H1 (cell line): Measurements from ENCODE around the gene UGT1A10. TPM values are rescaled to one million over a fixed set of nuclear protein-coding genes. Genes with fewer than 3 reads are reported as not detected.

Source experiments
- CTCF ChIA-PET: fragments of 300-600 bp; sonication (Branson Sonifier 250); formaldehyde crosslinking; loops from one replicate; lab custom pipeline; 2021; ENCODE audit not compliant: partially characterized antibody; lab: Charles Lee
- POLR2A ChIA-PET: fragments of 300-600 bp; sonication (Branson Sonifier 250); formaldehyde crosslinking; loops from one replicate; lab custom pipeline; 2021; ENCODE audit warnings: inconsistent platforms; ENCODE audit not compliant: partially characterized antibody; lab: Charles Lee
- DNase-seq, 2 experiments: peaks; one replicate each; pipeline versions ENCODE4 v3.0.0 to v3.0.0-alpha.2; 2010 to 2022; ENCODE audit warnings: low spot score in 2 of 2, low read depth in 1 of 2, mixed read lengths in 1 of 2
- FAIRE-seq: peaks from 2 replicates; lab custom pipeline; 2011; peaks lifted over from hg19 to GRCh38; lab: Jason Lieb, UNC
- H2AFZ ChIP-seq: 2 replicates; pipeline ENCODE4 v1.8.1; 2012; ENCODE audit warnings: low read length, inconsistent platforms
- H2AK5ac ChIP-seq: 2 replicates; pipeline ENCODE4 v1.6.1; 2013; ENCODE audit warnings: low read depth, low read length
- H2BK120ac ChIP-seq: replicated peaks from 2 replicates; pipeline ENCODE3; 2013; ENCODE audit warnings: low read depth, low read length, inconsistent platforms
- H2BK12ac ChIP-seq: 2 replicates; pipeline ENCODE4 v1.6.1; 2013; ENCODE audit warnings: low read depth, low read length
- H2BK15ac ChIP-seq: 2 replicates; pipeline ENCODE4 v1.6.1; 2013; ENCODE audit warnings: low read length
- H2BK20ac ChIP-seq: 2 replicates; pipeline ENCODE4 v1.6.1; 2013; ENCODE audit warnings: low read length
- H2BK5ac ChIP-seq: 2 replicates; pipeline ENCODE4 v1.6.1; 2013; ENCODE audit warnings: low read depth, low read length
- H3K14ac ChIP-seq: 2 replicates; pipeline ENCODE4 v1.6.1; 2013; ENCODE audit warnings: inconsistent platforms; ENCODE audit not compliant: insufficient read length
- H3K18ac ChIP-seq: 2 replicates; pipeline ENCODE4 v1.6.1; 2013; ENCODE audit warnings: low read length; ENCODE audit errors: extremely low read depth
- H3K23ac ChIP-seq: 2 replicates; pipeline ENCODE4 v1.6.1; 2013; ENCODE audit warnings: inconsistent platforms; ENCODE audit not compliant: insufficient read length
- H3K23me2 ChIP-seq: 2 replicates; pipeline ENCODE4 v1.6.1; 2013; ENCODE audit warnings: low read depth, low read length
- H3K27ac ChIP-seq: 2 replicates; pipeline ENCODE4 v1.6.1; 2011; ENCODE audit warnings: low read depth, low read length, inconsistent platforms
- H3K27me3 ChIP-seq, 4 experiments: replicated peaks in 1 of 4; 1 replicate in 1 of 4; 2 replicates in 3 of 4; pipeline versions ENCODE4 v1.6.1 to v1.8.1; 2011 to 2013; ENCODE audit warnings: low read length in 3 of 4, mild to moderate bottlenecking in 3 of 4, inconsistent platforms in 2 of 4, mixed read lengths in 2 of 4, moderate library complexity in 1 of 4; ENCODE audit not compliant: control insufficient read depth in 3 of 4, insufficient read depth in 3 of 4; ENCODE audit errors: extremely low read depth in 1 of 4
- H3K36me3 ChIP-seq, 4 experiments: 2 replicates each; pipeline versions ENCODE4 v1.6.1 to v1.8.1; 2011 to 2013; ENCODE audit warnings: mild to moderate bottlenecking in 4 of 4, low read length in 3 of 4, moderate library complexity in 2 of 4, control low read depth in 1 of 4, inconsistent platforms in 1 of 4; ENCODE audit not compliant: insufficient read depth in 4 of 4, control insufficient read depth in 2 of 4
- H3K4ac ChIP-seq: replicated peaks from 2 replicates; pipeline ENCODE3; 2013; ENCODE audit warnings: low read length, low read depth, mixed read lengths, inconsistent platforms; ENCODE audit not compliant: insufficient read length
- H3K4me1 ChIP-seq, 4 experiments: replicated peaks in 1 of 4; 1 replicate in 1 of 4; 2 replicates in 3 of 4; pipeline versions ENCODE4 v1.6.1 to v1.8.1; 2011 to 2013; ENCODE audit warnings: low read length in 3 of 4, inconsistent platforms in 2 of 4, mixed read lengths in 1 of 4; ENCODE audit not compliant: insufficient read depth in 4 of 4, control insufficient read depth in 3 of 4
- H3K4me2 ChIP-seq, 2 experiments: 2 replicates each; pipeline versions ENCODE4 v1.6.1 to v1.8.1; 2011 to 2013; ENCODE audit warnings: low read depth in 2 of 2, low read length in 2 of 2, control low read depth in 1 of 2, inconsistent platforms in 1 of 2, mild to moderate bottlenecking in 1 of 2; ENCODE audit not compliant: insufficient read depth in 1 of 2
- H3K4me3 ChIP-seq, 4 experiments: fragments of 200-600, 300-600 bp in 1 of 4; sonication (generic), shearing (Covaris generic), sonication (Bioruptor Twin) in 1 of 4; 2 replicates each; pipeline versions ENCODE4 v1.5.1 to v1.8.1; 2011 to 2016; ENCODE audit warnings: low read length in 4 of 4, low read depth in 3 of 4, control low read depth in 2 of 4, inconsistent platforms in 2 of 4, mild to moderate bottlenecking in 2 of 4, mixed read lengths in 1 of 4, moderate library complexity in 1 of 4; ENCODE audit not compliant: insufficient read depth in 2 of 4; ENCODE audit errors: extremely low read depth in 1 of 4
- H3K56ac ChIP-seq: replicated peaks from 2 replicates; pipeline ENCODE3; 2013; ENCODE audit warnings: low read depth, mild to moderate bottlenecking, mixed read lengths, low read length, inconsistent platforms; ENCODE audit not compliant: insufficient read length
- H3K79me1 ChIP-seq: 2 replicates; pipeline ENCODE4 v1.6.1; 2013; ENCODE audit warnings: low read depth, low read length, control low read depth
- H3K79me2 ChIP-seq, 2 experiments: 2 replicates each; pipeline versions ENCODE4 v1.6.1 to v1.8.1; 2012 to 2013; ENCODE audit warnings: low read length in 2 of 2, mild to moderate bottlenecking in 2 of 2, inconsistent platforms in 1 of 2; ENCODE audit not compliant: insufficient read depth in 2 of 2, control insufficient read depth in 1 of 2
- H3K9ac ChIP-seq, 4 experiments: replicated peaks in 1 of 4; 1 replicate in 1 of 4; 2 replicates in 3 of 4; pipeline versions ENCODE4 v1.6.1 to v1.8.1; 2011 to 2013; ENCODE audit warnings: low read depth in 3 of 4, low read length in 3 of 4, control low read depth in 2 of 4, mild to moderate bottlenecking in 2 of 4, moderate library complexity in 2 of 4, inconsistent platforms in 1 of 4; ENCODE audit errors: extremely low read depth in 1 of 4
- H3K9me3 ChIP-seq, 2 experiments: 2 replicates each; pipeline versions ENCODE4 v1.6.1 to v1.8.1; 2012 to 2013; ENCODE audit warnings: mild to moderate bottlenecking in 2 of 2, moderate library complexity in 2 of 2, control low read depth in 1 of 2, inconsistent platforms in 1 of 2, low read depth in 1 of 2, low read length in 1 of 2, mixed read lengths in 1 of 2; ENCODE audit not compliant: insufficient read depth in 2 of 2
- H4K20me1 ChIP-seq, 2 experiments: replicated peaks in 1 of 2; 2 replicates each; pipeline versions ENCODE3 to v1.8.1; 2011 to 2013; ENCODE audit warnings: inconsistent platforms in 2 of 2, low read length in 2 of 2, mild to moderate bottlenecking in 1 of 2; ENCODE audit not compliant: insufficient read depth in 2 of 2, control insufficient read depth in 1 of 2
- H4K5ac ChIP-seq: 2 replicates; pipeline ENCODE4 v1.6.1; 2013; ENCODE audit warnings: low read length, low read depth, mixed read lengths, inconsistent platforms; ENCODE audit not compliant: insufficient read length
- H4K8ac ChIP-seq: 2 replicates; pipeline ENCODE4 v1.8.0; 2013; ENCODE audit warnings: mild to moderate bottlenecking, moderate library complexity, low read length, inconsistent platforms; ENCODE audit not compliant: insufficient read depth; ENCODE audit errors: extremely low read depth
- H4K91ac ChIP-seq: replicated peaks from 2 replicates; pipeline ENCODE3; 2013; ENCODE audit warnings: low read length, mixed read lengths, inconsistent platforms; ENCODE audit not compliant: insufficient read length
- CEBPB ChIP-seq: IDR thresholded peaks from 2 replicates; pipeline ENCODE4 v1.6.1; 2012; ENCODE audit warnings: low read depth, low read length
- EGR1 ChIP-seq: IDR thresholded peaks from 2 replicates; pipeline ENCODE4 v1.6.1; 2011; ENCODE audit warnings: low read depth, low read length, borderline replicate concordance
- NRF1 ChIP-seq: IDR thresholded peaks from 2 replicates; pipeline ENCODE4 v1.6.1; 2011; ENCODE audit warnings: mild to moderate bottlenecking, low read depth, low read length, improper control_type of control experiment
- SAP30 ChIP-seq: fragments of 300-600 bp; sonication (generic); IDR thresholded peaks from 2 replicates; pipeline ENCODE4 v1.7.1; 2012; ENCODE audit warnings: low read length, moderate library complexity, mild to moderate bottlenecking, inconsistent platforms; ENCODE audit not compliant: insufficient read depth, insufficient replicate concordance
- SIX5 ChIP-seq: IDR thresholded peaks from 2 replicates; pipeline ENCODE4 v1.6.1; 2011; ENCODE audit warnings: mild to moderate bottlenecking, low read depth, low read length
- SRF ChIP-seq: IDR thresholded peaks from 2 replicates; pipeline ENCODE4 v1.6.1; 2011; ENCODE audit warnings: mild to moderate bottlenecking, low read depth, low read length, moderate library complexity
- SUZ12 ChIP-seq: fragments of 200-600 bp; sonication (generic); IDR thresholded peaks from 2 replicates; pipeline ENCODE4 v1.6.1; 2012; ENCODE audit warnings: mild to moderate bottlenecking, inconsistent platforms, low read length, moderate library complexity, mixed read lengths
- TAF1 ChIP-seq: IDR thresholded peaks from 2 replicates; pipeline ENCODE4 v1.6.1; 2011; ENCODE audit warnings: mild to moderate bottlenecking, low read depth, low read length
- TBP ChIP-seq: IDR thresholded peaks from 2 replicates; pipeline ENCODE4 v1.6.1; 2011; ENCODE audit warnings: low read depth, low read length, improper control_type of control experiment
- TCF12 ChIP-seq: IDR thresholded peaks from 2 replicates; pipeline ENCODE4 v1.6.1; 2011; ENCODE audit warnings: low read depth, mild to moderate bottlenecking, low read length
- ZNF274 ChIP-seq: IDR thresholded peaks from 2 replicates; pipeline ENCODE4 v1.7.0; 2012; ENCODE audit warnings: low read length, borderline replicate concordance; ENCODE audit errors: extremely low read depth
- WGBS, 2 experiments: shearing (Covaris generic) in 1 of 2; methylation state at CpG; one replicate each; pipeline versions ENCODE4 v1.1.6 to v1.1.7; 2013 to 2015; ENCODE audit warnings: low lambda C conversion rate in 2 of 2, mixed read lengths in 2 of 2, inconsistent platforms in 1 of 2, low coverage in 1 of 2, missing lambda C conversion rate in 1 of 2; ENCODE audit not compliant: insufficient replicate concordance in 2 of 2, insufficient coverage in 1 of 2, insufficient read length in 1 of 2; ENCODE audit errors: extremely low coverage in 1 of 2, missing lambda C conversion rate in 1 of 2; 5-methylcytosine and 5-hydroxymethylcytosine counted together
- polyA plus RNA-seq, 7 experiments: library from polyadenylated mRNA; depleted of rRNA in 3 of 7; stranded (reverse) in 5 of 7; unstranded in 2 of 7; fragments of >200 nt in 5 of 7; fragments of 200-250 nt in 2 of 7; gene quantifications; 1 replicate in 5 of 7; 2 replicates in 1 of 7; 4 replicates in 1 of 7; pipeline versions ENCODE4 v1.2.1 to v1.2.3, GENCODE V29; 2011 to 2013; ENCODE audit warnings: missing spikeins in 2 of 7, mixed read lengths in 2 of 7
- total RNA-seq: library from RNA; stranded (reverse); fragmentation: NEBNext Ultra II Directional; extraction: Animal tissue kit (Norgen Biotek cat#: 25700); gene quantifications from 2 replicates; pipeline ENCODE4 v1.2.1, GENCODE V29; 2021

UGT1A10 gene
- total and polyA plus RNA-seq, 2 of the 8 experiments (the other 6 are each of a cell fraction or from before 2014, with no cell fraction given), result not detected

- Histone ChIP-seq H3K4me3 (no peak overlapping the region), H3K18ac (no peak overlapping the region), H4K8ac (no peak overlapping the region), H3K4me2 (no peak overlapping the region), H3K14ac (no peak overlapping the region), H3K79me1 (no peaks in the 10 kb centered on the region), H2AK5ac (no peak overlapping the region), H4K91ac (no peak overlapping the region), H3K4ac (no peak overlapping the region), H3K27ac (no peak overlapping the region), H2BK12ac (no peak overlapping the region), H3K23ac (no peak overlapping the region), H3K4me1 (no peaks in the 10 kb centered on the region), H2BK15ac (no peak overlapping the region), H4K5ac (no peak overlapping the region), H3K9me3 (peaks cover 0 to 4% of the 10 kb centered on the region in 2 experiments; a peak in 3 of 4 replicates), H3K36me3 (no peaks in the 10 kb centered on the region), H4K20me1 (no peaks in the 10 kb centered on the region), H3K9ac (no peak overlapping the region), H2AFZ (no peak overlapping the region), H3K23me2 (no peaks in the 10 kb centered on the region), H3K56ac (no peak overlapping the region), H3K79me2 (no peaks in the 10 kb centered on the region), H3K27me3 (no peaks in the 10 kb centered on the region), H2BK120ac (no peak overlapping the region), H2BK20ac (no peak overlapping the region), H2BK5ac (no peak overlapping the region)
- CTCF ChIA-PET, result no interaction called here
- 50% methylated on average over 5 of the region's 5 CpGs; no CpG with 5 or more reads in 1 of the 2 experiments for WGBS, 2 experiments
- POLR2A ChIA-PET, result no interaction called here
- FAIRE-seq (no peak), DNase-seq (no peak)
- TF ChIP-seq TAF1 (no peak), TBP (no peak), ZNF274 (no peak), SAP30 (no peak), TCF12 (no peak), CEBPB (no peak), NRF1 (no peak), SUZ12 (no peak), SIX5 (no peak), EGR1 (no peak), SRF (no peak)
Measured at GRCh38 chr2:233799716-233800115, 163.5 kb downstream of the UGT1A10 start.
